Type B pancreatic cell (in vitro differentiated cells): ENCODE measurements around the gene NEDD4. TPM values are rescaled to one million over a fixed set of nuclear protein-coding genes. Genes with fewer than 3 reads are reported as not detected.

Experiments
- DNase-seq: peaks from one replicate; pipeline ENCODE4 v3.0.0; 2021; ENCODE audit warnings: mixed read lengths; ENCODE audit not compliant: unreplicated experiment; ENCODE audit errors: extremely low spot score
- H3K27ac Mint-ChIP-seq: 2 replicates; pipeline ENCODE4 v1.8.0; 2021; ENCODE audit warnings: mild to moderate bottlenecking, mixed read lengths
- H3K27me3 Mint-ChIP-seq: 2 replicates; pipeline ENCODE4 v1.8.0; 2021; ENCODE audit warnings: mixed read lengths
- H3K36me3 Mint-ChIP-seq: 2 replicates; pipeline ENCODE4 v1.8.0; 2021; ENCODE audit warnings: mixed read lengths
- H3K4me1 Mint-ChIP-seq: one replicate; pipeline ENCODE4 v1.8.0; 2021; ENCODE audit warnings: mixed read lengths; ENCODE audit not compliant: unreplicated experiment
- H3K4me3 Mint-ChIP-seq: 2 replicates; pipeline ENCODE4 v1.8.0; 2021; ENCODE audit warnings: mild to moderate bottlenecking, mixed read lengths
- H3K9me3 Mint-ChIP-seq: 2 replicates; pipeline ENCODE4 v1.8.0; 2021; ENCODE audit warnings: mixed read lengths
- CTCF ChIP-seq: fragments of 200-600 bp; sonication (generic); conservative IDR thresholded peaks from 2 replicates; pipeline ENCODE4 v1.5.0; 2021; ENCODE audit warnings: antibody characterized with exemption, mild to moderate bottlenecking
- total RNA-seq: library from RNA; stranded (reverse); gene quantifications from 2 replicates; pipeline ENCODE4 v1.2.1, GENCODE V29; 2021; ENCODE audit warnings: low replicate concordance

Gene NEDD4
- total RNA-seq, 1 donor from 2014 or later, result 19.6 TPM

DNA sequence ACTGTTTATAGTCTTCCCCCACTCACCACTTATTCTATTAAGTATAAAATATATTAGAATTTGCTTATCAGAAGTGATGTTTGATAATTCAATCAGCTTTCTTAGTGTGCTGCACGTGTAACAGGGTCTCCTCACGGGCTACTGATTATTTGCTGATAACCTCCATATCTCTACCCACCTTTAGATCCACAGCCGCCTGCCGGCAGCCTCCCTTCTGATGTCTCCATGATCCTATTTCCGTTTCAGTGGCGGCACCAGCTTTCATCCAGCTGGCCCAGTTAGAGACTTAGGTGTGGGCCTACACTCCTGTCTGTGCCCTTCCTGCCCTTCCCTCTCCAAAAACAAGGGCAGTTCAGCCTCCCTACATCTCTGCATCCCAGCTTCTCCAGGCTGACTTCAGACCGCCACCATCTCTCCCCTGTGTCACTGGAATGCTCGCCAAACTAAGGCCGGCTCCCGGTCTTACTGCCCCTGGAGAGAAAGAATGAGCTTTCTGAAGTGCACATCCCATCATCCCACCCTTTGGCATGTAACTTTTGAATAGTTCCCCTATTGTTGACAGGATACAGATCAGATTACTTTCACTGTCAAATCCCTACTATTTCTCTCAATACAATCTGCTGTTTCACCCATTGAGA is 173.9 kb downstream of the NEDD4 start:
- Mint-ChIP-seq H3K4me3 (peak overlapping the region; percentile 4), H3K4me1 (peaks cover 30% of the 10 kb centered on the region)

DNA sequence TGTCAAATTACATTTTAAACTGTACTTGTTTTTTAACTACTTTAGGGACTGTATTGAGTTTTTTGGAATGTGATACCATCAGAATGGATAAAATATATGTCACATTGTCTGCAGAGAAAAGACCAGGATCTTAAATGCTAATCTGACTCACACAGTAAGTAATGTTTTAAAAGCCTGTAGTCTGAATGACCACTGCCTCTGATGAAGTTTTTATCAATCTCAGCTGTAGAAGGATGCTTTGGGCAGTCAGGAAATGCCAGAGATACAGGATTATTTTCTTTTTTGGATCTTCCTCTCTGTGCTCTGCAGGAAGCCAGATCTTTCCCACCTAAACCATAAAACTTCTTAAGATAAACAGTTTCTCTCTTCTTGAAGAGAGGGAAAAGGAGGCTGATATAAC is 177.4 kb downstream of the NEDD4 start:
- no peak for TF ChIP-seq CTCF
- Mint-ChIP-seq H3K4me1 (peaks cover 19% of the 10 kb centered on the region), H3K27me3 (peaks cover 16% of the 10 kb centered on the region), H3K36me3 (no peaks in the 10 kb centered on the region), H3K9me3 (no peaks in the 10 kb centered on the region), H3K27ac (no peak overlapping the region), H3K4me3 (no peak overlapping the region)
- DNase-seq, result no peak

More for the DNA sequence above, 173.9 kb downstream of the NEDD4 start:
- H3K36me3 Mint-ChIP-seq, result no peaks in the 10 kb centered on the region
- no peak for DNase-seq
- peaks cover 18% of the 10 kb centered on the region for H3K27me3 Mint-ChIP-seq
- TF ChIP-seq CTCF, result no peak
- no peak overlapping the region for H3K27ac Mint-ChIP-seq
- H3K9me3 Mint-ChIP-seq, result no peaks in the 10 kb centered on the region

DNA sequence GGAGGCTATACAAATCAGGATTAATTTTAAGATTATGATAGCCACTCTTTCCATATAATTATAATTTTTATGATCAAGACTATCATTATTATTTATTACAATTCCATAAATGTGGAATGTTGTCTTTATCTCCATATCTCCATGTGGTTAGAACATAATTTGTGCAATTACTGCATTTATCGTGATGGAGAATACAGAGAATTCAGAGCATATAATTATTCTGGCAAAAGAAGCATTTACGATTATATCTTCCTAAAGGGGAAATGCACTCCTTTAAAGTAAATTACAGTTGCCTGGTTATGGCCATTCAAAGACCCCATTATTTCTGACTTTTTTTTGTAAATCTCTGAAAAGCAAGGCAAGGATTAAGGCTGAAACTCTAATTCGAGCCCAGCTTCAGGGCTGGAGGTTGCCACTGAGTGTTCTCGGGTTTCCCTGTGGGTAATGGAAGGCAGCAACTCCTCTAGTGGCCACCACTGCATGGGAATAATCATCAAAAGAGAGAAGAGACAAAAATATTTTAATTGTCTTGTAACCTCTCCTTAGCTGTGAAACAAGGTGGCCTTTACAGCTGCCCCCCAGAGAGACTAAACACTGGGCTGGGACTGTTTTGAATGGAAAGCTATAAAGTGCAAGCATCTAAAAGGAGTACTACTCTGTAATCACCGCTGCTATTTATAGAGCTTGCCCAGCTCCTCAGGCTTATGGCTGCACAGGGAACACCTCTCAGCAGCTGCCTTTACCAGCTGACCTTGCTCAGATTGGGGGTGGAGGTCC is 190.6 kb downstream of the NEDD4 start:
- DNase-seq, result no peak
- Mint-ChIP-seq H3K4me1 (peaks cover 22% of the 10 kb centered on the region), H3K4me3 (no peak overlapping the region), H3K27me3 (peaks cover 5% of the 10 kb centered on the region), H3K36me3 (no peaks in the 10 kb centered on the region), H3K9me3 (peaks cover 4% of the 10 kb centered on the region), H3K27ac (no peak overlapping the region)
- TF ChIP-seq CTCF, result peak; percentile 52

- Mint-ChIP-seq H3K9me3 (peaks cover 4% of the 10 kb centered on the region), H3K4me3 (no peak overlapping the region), H3K36me3 (no peaks in the 10 kb centered on the region), H3K27me3 (peaks cover 5% of the 10 kb centered on the region), H3K4me1 (peaks cover 27% of the 10 kb centered on the region), H3K27ac (peak overlapping the region; percentile 60)
- no peak for TF ChIP-seq CTCF
- no peak for DNase-seq
Measured at GRCh38 chr15:55800216-55800615, 193.2 kb downstream of the NEDD4 start.

DNA sequence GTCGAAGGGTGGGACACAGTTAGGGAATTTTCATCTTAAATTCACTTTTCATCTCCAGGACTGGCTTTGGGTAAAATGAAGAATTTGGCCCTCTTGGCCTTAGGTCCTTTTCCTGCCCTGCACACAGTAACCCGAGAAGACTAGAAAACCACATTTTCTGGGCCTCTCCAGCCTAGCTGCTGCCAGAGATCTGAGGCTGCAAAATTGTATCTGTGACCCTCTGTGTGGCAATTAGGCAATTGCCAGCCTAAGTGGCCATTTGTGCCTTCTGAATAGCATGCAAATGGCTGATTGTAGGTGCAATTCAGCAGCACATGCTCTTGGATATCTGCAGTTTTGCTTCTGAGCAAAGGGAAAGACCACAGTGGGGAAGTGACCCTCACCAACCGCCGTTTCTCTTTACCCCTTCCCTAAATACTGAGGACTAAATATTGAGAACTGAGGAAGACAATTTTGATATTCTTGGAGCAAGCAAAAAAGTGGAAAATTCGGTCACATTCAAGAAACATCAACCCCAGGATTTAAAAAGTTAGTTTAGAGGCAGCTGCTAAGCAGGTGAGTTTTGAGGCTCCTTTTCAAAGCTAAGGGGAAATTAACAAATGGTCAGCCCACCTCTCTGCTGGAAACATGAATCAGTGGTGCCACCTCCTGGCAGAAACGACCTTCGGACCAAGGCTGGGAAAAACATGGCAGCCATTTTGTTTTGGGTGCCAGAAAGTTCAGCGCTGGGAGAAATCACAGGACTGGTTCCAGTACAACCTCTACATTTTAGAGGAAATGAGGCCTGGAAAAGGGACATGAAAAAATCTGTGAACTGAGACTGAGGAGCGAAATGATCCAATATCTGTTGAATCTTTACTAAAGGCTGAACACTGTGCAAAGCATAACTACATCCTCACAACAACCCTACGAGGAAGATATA is 193.9 kb downstream of the NEDD4 start:
- peak; percentile 93 for TF ChIP-seq CTCF
- Mint-ChIP-seq H3K9me3 (peaks cover 8% of the 10 kb centered on the region), H3K36me3 (no peaks in the 10 kb centered on the region), H3K4me1 (peaks cover 27% of the 10 kb centered on the region), H3K27ac (peak overlapping the region; percentile 60), H3K4me3 (peak overlapping the region; percentile 51), H3K27me3 (peaks cover 5% of the 10 kb centered on the region)
- DNase-seq, result peak; percentile 73
